AG09319 (cell line): ENCODE data around the gene SCD5.

Experiments
- DNase-seq: peaks from one replicate; pipeline ENCODE4 v3.0.0-alpha.2; 2010; ENCODE audit warnings: low read depth; ENCODE audit errors: extremely low read depth
- TF ChIP-seq, protein P1 (sequence below): IDR thresholded peaks from 2 replicates; pipeline ENCODE4 v1.5.1; 2011; ENCODE audit warnings: low read depth, mild to moderate bottlenecking, inconsistent platforms, low read length, moderate library complexity

SCD5 gene

DNA sequence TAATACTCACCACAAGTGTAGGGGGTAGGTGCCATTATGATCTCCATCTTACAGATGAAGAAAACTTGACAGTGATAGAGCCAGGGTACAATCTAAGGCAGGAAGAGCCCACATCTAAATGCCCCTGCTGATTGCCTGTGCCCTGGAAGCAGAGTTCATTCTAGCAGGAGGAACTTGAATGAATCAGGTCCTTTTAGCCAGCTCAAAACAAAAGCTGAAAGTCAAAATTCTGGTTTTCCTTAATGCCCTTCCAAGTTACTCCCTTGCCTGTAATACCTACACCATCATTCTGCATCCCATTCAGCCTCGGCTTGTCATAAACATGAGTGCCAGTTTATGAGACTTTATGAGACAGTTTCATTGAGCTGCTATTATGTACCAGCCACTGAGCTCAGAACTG, 89.6 kb downstream of the SCD5 start:
- TF ChIP-seq, protein P1, sequence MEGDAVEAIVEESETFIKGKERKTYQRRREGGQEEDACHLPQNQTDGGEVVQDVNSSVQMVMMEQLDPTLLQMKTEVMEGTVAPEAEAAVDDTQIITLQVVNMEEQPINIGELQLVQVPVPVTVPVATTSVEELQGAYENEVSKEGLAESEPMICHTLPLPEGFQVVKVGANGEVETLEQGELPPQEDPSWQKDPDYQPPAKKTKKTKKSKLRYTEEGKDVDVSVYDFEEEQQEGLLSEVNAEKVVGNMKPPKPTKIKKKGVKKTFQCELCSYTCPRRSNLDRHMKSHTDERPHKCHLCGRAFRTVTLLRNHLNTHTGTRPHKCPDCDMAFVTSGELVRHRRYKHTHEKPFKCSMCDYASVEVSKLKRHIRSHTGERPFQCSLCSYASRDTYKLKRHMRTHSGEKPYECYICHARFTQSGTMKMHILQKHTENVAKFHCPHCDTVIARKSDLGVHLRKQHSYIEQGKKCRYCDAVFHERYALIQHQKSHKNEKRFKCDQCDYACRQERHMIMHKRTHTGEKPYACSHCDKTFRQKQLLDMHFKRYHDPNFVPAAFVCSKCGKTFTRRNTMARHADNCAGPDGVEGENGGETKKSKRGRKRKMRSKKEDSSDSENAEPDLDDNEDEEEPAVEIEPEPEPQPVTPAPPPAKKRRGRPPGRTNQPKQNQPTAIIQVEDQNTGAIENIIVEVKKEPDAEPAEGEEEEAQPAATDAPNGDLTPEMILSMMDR = no peak
- no peak for DNase-seq

DNA sequence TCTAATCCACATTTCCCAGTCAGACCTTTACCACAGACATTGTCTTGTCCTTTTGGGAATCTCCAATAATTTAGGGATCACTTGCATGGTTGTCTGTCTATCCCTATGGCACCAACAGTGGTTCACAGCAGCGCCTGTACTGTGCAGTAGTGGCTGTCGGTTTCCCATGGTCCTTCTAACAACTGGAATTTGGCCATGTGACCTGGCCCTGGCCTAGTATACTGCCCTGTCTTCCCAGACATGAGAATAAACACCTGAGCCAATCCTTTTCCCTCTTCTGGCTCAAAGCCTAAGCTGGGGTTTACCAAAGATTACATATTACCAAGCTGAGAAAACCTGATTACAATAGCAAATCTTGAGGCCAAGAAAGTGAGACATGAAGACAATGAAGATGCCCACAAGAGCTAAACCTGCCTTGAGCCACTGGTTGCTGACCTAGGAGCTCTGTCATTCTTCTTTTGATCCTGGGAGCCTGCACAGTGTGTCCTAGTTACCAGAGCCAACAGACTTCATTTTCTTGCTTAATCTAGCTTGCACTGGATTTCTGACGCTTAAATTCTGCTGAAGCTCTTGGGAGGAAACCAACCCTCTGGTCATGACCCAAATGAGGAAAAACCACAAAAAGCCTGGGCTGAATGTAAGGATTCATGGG, 92.1 kb downstream of the SCD5 start:
- TF ChIP-seq, protein P1 = no peak
- no peak for DNase-seq

GRCh38 chr4:82705928-82706300, 92.7 kb downstream of the SCD5 start:
- no peak for DNase-seq
- TF ChIP-seq, protein P1 = no peak

GRCh38 chr4:82705169-82705927, 93.2 kb downstream of the SCD5 start:
- no peak for DNase-seq
- TF ChIP-seq, protein P1 = no peak

DNA sequence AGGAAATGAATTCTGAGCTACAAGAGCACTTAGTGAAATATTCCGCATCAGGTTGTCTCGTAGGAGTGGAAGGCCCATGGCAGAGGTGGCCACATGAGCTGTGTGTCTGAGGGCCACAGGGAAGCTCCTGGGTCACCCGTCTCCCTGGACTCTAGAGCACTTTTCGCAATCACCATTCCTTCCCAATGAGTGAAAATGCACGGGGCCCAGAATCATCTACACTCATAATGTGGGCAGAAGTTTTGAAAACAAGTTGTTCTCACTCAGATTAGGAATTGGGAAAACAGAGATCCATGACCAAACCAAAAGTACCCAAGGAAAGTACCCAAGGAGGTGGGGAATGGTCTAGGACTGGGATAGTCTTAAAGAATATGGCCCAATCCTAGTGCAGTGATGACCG, 94.4 kb downstream of the SCD5 start:
- DNase-seq = no peak
- TF ChIP-seq, protein P1 = no peak

DNA sequence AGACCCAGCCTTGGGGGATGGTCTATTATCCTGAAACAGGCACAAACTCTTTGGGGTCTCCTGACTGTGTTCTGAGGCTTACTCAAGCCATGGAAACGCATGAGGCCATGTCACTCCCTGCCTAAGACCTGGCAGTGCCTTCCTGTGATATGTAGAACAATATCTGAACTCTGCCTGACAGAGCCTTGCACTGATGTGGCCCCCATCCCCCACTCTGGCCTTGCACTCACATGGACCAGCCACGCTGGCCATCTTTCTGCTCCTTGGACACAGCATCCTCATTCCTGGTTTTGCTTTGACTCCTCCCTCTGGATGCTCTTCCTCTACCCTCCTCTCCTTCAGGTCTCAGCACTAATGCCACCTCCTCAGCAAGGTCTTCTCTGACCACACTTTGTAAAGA, 100.2 kb downstream of the SCD5 start:
- TF ChIP-seq, protein P1 = no peak
- DNase-seq = no peak

DNA sequence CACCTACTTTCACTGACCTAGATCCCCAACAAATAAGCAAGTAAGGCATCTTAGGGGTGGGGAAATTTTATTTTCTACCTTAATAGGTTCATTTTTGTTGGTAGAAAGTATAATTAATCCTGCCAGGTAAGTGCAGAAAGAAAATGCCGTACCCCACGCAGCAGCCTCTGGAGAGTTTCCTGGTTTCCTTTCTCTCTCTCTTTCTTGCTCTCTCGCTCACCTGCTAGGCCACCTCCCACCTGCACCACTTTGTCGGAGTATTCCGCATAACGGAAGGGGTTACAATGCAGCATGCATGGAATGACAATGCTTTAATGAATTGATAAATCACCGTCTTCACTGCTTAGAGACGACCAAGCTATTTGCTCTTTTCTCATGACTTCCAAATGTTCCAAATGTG, 101.0 kb downstream of the SCD5 start:
- TF ChIP-seq, protein P1 = no peak
- no peak for DNase-seq
